ENCODE measurements around the gene PIP4P1. TPM values are rescaled to one million over a fixed set of nuclear protein-coding genes. Genes with fewer than 3 reads are reported as not detected.

PIP4P1 gene
- total and polyA plus RNA-seq, 4 donors = 22.2 to 46.7 (median 31.5) TPM

GRCh38 chr14:20503898-20504297 is 42.7 kb upstream of the PIP4P1 start:
- ATAC-seq (ENCODE audit: insufficient read depth, low FRiP score) (no peak), DNase-seq (peak in 2 of 3 donors; percentile 9 to 51)
- H3K4me1 ChIP-seq (ENCODE audit: control insufficient read depth in 5 of 5, insufficient read depth in 5 of 5, low read length in 5 of 5) = peaks cover 0 to 2% (median 0%) of the 10 kb centered on the region in 5 donors
- H3K27ac ChIP-seq (ENCODE audit: low read depth in 1 of 2, low read length in 1 of 2) = no peak overlapping the region
- H3K9me3 ChIP-seq (ENCODE audit: control insufficient read depth in 4 of 4, insufficient read depth in 3 of 4, low read length in 3 of 4) = no peaks in the 10 kb centered on the region
- WGBS, 2 donors = 26 to 27% methylated on average over 6 of the region's 6 CpGs
- no peak overlapping the region for H3K4me3 ChIP-seq
- no peaks in the 10 kb centered on the region for H3K36me3 ChIP-seq (ENCODE audit: control insufficient read depth in 4 of 4, insufficient read depth in 4 of 4, low read length in 4 of 4)
- H3K9ac ChIP-seq (ENCODE audit: insufficient read depth in 1 of 2, low read length in 2 of 2) = no peak overlapping the region
- H3K27me3 ChIP-seq (ENCODE audit: control insufficient read depth in 3 of 3, insufficient read depth in 3 of 3, low read length in 2 of 3) = no peaks in the 10 kb centered on the region
- TF ChIP-seq CTCF (IDR thresholded peaks at IDR 0.05; ENCODE audit: control extremely low read depth, extremely low read depth) = no peak

GRCh38 chr14:20501346-20501745 is 40.1 kb upstream of the PIP4P1 start:
- Histone ChIP-seq H3K4me1 (ENCODE audit: control insufficient read depth in 5 of 5, insufficient read depth in 5 of 5, low read length in 5 of 5) (peaks cover 0 to 3% (median 0%) of the 10 kb centered on the region in 5 donors), H3K9ac (ENCODE audit: insufficient read depth in 1 of 2, low read length in 2 of 2) (no peak overlapping the region), H3K9me3 (ENCODE audit: control insufficient read depth in 4 of 4, insufficient read depth in 3 of 4, low read length in 3 of 4) (no peaks in the 10 kb centered on the region), H3K27me3 (ENCODE audit: control insufficient read depth in 3 of 3, insufficient read depth in 3 of 3, low read length in 2 of 3) (no peaks in the 10 kb centered on the region), H3K36me3 (ENCODE audit: control insufficient read depth in 4 of 4, insufficient read depth in 4 of 4, low read length in 4 of 4) (no peaks in the 10 kb centered on the region), H3K27ac (ENCODE audit: low read depth in 1 of 2, low read length in 1 of 2) (no peak overlapping the region), H3K4me3 (no peak overlapping the region)
- 97 to 100% methylated on average over 2 of the region's 2 CpGs for WGBS, 2 donors
- ATAC-seq (ENCODE audit: insufficient read depth, low FRiP score) (no peak), DNase-seq (no peak)
- no peak for TF ChIP-seq CTCF (IDR thresholded peaks at IDR 0.05; ENCODE audit: control extremely low read depth, extremely low read depth)

- ATAC-seq (ENCODE audit: insufficient read depth, low FRiP score) (no peak), DNase-seq (no peak)
- H3K36me3 ChIP-seq (ENCODE audit: control insufficient read depth in 4 of 4, insufficient read depth in 4 of 4, low read length in 4 of 4) = no peaks in the 10 kb centered on the region
- 92 to 94% methylated on average over 5 of the region's 5 CpGs for WGBS, 2 donors
- no peaks in the 10 kb centered on the region for H3K9me3 ChIP-seq (ENCODE audit: control insufficient read depth in 4 of 4, insufficient read depth in 3 of 4, low read length in 3 of 4)
- no peaks in the 10 kb centered on the region for H3K27me3 ChIP-seq (ENCODE audit: control insufficient read depth in 3 of 3, insufficient read depth in 3 of 3, low read length in 2 of 3)
- TF ChIP-seq CTCF (IDR thresholded peaks at IDR 0.05; ENCODE audit: control extremely low read depth, extremely low read depth) = no peak
- no peak overlapping the region for H3K9ac ChIP-seq (ENCODE audit: insufficient read depth in 1 of 2, low read length in 2 of 2)
- H3K4me3 ChIP-seq = no peak overlapping the region
- peak overlapping the region in 1 of 2 donors; percentile 41 for H3K27ac ChIP-seq (ENCODE audit: low read depth in 1 of 2, low read length in 1 of 2)
- peaks cover 0 to 3% (median 0%) of the 10 kb centered on the region in 5 donors for H3K4me1 ChIP-seq (ENCODE audit: control insufficient read depth in 5 of 5, insufficient read depth in 5 of 5, low read length in 5 of 5)
Measured at GRCh38 chr14:20499881-20500280, 38.6 kb upstream of the PIP4P1 start.

GRCh38 chr14:20499108-20499507 is 37.9 kb upstream of the PIP4P1 start:
- Histone ChIP-seq H3K27ac (ENCODE audit: low read depth in 1 of 2, low read length in 1 of 2) (no peak overlapping the region), H3K36me3 (ENCODE audit: control insufficient read depth in 4 of 4, insufficient read depth in 4 of 4, low read length in 4 of 4) (no peaks in the 10 kb centered on the region), H3K9me3 (ENCODE audit: control insufficient read depth in 4 of 4, insufficient read depth in 3 of 4, low read length in 3 of 4) (no peaks in the 10 kb centered on the region), H3K4me1 (ENCODE audit: control insufficient read depth in 5 of 5, insufficient read depth in 5 of 5, low read length in 5 of 5) (peaks cover 0 to 3% (median 0%) of the 10 kb centered on the region in 5 donors), H3K9ac (ENCODE audit: insufficient read depth in 1 of 2, low read length in 2 of 2) (no peak overlapping the region), H3K27me3 (ENCODE audit: control insufficient read depth in 3 of 3, insufficient read depth in 3 of 3, low read length in 2 of 3) (no peaks in the 10 kb centered on the region), H3K4me3 (no peak overlapping the region)
- DNase-seq (peak in 1 of 3 donors; percentile 20), ATAC-seq (ENCODE audit: insufficient read depth, low FRiP score) (no peak)
- 63% methylated on average over 4 of the region's 4 CpGs for WGBS, 2 donors
- no peak for TF ChIP-seq CTCF (IDR thresholded peaks at IDR 0.05; ENCODE audit: control extremely low read depth, extremely low read depth)
